Esophagus muscularis mucosa (tissue), 3 donors: ENCODE results near the gene CORO2B.

Experiments
- POLR2A ChIP-seq: fragments of 450-650 bp; IDR thresholded peaks from one replicate; pipeline ENCODE4 v1.6.1; 2017; ENCODE audit warnings: antibody characterized with exemption, moderate library complexity, mild to moderate bottlenecking, low read depth
- POLR2AphosphoS5 ChIP-seq, 2 donors: sonication (generic); formaldehyde crosslinking; IDR thresholded peaks; one replicate each; pipeline ENCODE4 v1.6.1; 2017; ENCODE audit warnings: antibody characterized with exemption in 2 of 2
- TF ChIP-seq, protein P1 (sequence below), 3 experiments: fragments of 200-600 bp in 2 of 3; fragments of 450-650 bp in 1 of 3; sonication (generic) in 2 of 3; IDR thresholded peaks; one replicate each; pipeline ENCODE4 v1.5.1; 2017 to 2019; ENCODE audit warnings: antibody characterized with exemption in 3 of 3, mild to moderate bottlenecking in 2 of 3, moderate library complexity in 1 of 3

DNA sequence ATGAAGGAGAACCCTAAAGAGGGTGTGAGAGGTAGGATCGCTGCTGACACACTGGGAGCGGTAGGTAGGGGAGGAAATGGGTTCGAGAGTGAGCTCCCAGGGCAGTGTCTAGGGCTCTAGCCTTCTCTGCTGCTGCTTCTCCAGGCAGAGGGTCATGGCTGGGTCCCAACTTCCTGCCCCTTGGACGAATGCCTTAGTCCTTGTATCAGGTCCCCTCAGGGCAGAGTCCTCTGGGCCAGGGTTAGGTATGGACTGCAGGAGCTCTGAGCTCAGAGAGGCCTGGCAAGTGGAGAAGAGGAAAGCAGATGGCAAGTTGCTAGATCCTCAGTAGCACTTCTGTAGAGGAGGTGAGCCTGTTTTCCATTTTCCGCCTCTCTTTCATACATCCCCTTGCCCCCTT is 2.9 kb downstream of the CORO2B start:
- TF ChIP-seq, protein P1, sequence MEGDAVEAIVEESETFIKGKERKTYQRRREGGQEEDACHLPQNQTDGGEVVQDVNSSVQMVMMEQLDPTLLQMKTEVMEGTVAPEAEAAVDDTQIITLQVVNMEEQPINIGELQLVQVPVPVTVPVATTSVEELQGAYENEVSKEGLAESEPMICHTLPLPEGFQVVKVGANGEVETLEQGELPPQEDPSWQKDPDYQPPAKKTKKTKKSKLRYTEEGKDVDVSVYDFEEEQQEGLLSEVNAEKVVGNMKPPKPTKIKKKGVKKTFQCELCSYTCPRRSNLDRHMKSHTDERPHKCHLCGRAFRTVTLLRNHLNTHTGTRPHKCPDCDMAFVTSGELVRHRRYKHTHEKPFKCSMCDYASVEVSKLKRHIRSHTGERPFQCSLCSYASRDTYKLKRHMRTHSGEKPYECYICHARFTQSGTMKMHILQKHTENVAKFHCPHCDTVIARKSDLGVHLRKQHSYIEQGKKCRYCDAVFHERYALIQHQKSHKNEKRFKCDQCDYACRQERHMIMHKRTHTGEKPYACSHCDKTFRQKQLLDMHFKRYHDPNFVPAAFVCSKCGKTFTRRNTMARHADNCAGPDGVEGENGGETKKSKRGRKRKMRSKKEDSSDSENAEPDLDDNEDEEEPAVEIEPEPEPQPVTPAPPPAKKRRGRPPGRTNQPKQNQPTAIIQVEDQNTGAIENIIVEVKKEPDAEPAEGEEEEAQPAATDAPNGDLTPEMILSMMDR (IDR thresholded peaks at IDR 0.05): no peak
- TF ChIP-seq POLR2A: no peak
- no peak for TF ChIP-seq POLR2AphosphoS5 (IDR thresholded peaks at IDR 0.05)
